ENCODE data around the gene SERGEF.

DNA sequence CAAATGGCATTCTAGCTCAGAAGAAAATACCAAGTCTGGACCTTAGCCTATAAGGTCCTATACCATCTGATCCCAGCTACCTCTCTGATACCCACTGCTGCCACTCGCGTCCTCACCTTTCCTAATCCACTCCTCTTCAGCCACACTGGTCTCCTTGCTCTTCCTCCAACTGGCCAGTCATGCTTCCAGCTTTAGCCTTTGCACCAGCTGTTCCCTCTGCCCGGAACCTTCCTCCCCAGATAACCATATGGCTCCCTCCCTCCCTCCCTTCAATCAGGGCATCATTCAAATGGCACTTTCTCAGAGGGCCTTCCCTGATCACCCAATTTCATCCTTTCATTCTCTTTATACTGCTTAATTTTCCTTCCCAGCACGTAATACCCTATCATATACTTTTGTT, 210.4 kb downstream of the SERGEF start:
- no peak for TF ChIP-seq GFI1 (CRISPR knock-in tag; IDR thresholded peaks at IDR 0.05; ENCODE audit: borderline replicate concordance)
- TF ChIP-seq TAF1 (CRISPR knock-in tag; IDR thresholded peaks at IDR 0.05): no peak
- TF ChIP-seq, protein P1, sequence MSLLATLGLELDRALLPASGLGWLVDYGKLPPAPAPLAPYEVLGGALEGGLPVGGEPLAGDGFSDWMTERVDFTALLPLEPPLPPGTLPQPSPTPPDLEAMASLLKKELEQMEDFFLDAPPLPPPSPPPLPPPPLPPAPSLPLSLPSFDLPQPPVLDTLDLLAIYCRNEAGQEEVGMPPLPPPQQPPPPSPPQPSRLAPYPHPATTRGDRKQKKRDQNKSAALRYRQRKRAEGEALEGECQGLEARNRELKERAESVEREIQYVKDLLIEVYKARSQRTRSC (CRISPR knock-in tag; IDR thresholded peaks at IDR 0.05; ENCODE audit: low read depth): no peak
- no peak for TF ChIP-seq ZNF274 (CRISPR knock-in tag; IDR thresholded peaks at IDR 0.05)
- TF ChIP-seq, protein P2, sequence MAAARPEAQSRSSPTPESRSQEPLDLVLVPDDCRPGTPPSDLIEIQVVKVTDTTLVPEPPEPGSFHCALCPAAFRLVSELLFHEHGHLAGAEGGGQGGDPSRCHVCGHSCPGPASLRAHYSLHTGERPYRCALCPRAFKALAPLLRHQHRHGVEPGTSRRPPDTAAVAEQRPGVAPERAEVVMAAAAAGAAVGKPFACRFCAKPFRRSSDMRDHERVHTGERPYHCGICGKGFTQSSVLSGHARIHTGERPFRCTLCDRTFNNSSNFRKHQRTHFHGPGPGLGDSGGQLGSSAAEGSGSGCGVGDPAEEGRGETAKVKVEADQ (CRISPR knock-in tag; IDR thresholded peaks at IDR 0.05; ENCODE audit: borderline replicate concordance): no peak
- TF ChIP-seq KMT2A (CRISPR knock-in tag; IDR thresholded peaks at IDR 0.05): no peak
- TF ChIP-seq, protein P3, sequence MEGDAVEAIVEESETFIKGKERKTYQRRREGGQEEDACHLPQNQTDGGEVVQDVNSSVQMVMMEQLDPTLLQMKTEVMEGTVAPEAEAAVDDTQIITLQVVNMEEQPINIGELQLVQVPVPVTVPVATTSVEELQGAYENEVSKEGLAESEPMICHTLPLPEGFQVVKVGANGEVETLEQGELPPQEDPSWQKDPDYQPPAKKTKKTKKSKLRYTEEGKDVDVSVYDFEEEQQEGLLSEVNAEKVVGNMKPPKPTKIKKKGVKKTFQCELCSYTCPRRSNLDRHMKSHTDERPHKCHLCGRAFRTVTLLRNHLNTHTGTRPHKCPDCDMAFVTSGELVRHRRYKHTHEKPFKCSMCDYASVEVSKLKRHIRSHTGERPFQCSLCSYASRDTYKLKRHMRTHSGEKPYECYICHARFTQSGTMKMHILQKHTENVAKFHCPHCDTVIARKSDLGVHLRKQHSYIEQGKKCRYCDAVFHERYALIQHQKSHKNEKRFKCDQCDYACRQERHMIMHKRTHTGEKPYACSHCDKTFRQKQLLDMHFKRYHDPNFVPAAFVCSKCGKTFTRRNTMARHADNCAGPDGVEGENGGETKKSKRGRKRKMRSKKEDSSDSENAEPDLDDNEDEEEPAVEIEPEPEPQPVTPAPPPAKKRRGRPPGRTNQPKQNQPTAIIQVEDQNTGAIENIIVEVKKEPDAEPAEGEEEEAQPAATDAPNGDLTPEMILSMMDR (CRISPR knock-in tag; IDR thresholded peaks at IDR 0.05): no peak
- TF ChIP-seq ARNT2 (CRISPR knock-in tag; IDR thresholded peaks at IDR 0.05; ENCODE audit: low read depth): no peak
- TF ChIP-seq, protein P4, sequence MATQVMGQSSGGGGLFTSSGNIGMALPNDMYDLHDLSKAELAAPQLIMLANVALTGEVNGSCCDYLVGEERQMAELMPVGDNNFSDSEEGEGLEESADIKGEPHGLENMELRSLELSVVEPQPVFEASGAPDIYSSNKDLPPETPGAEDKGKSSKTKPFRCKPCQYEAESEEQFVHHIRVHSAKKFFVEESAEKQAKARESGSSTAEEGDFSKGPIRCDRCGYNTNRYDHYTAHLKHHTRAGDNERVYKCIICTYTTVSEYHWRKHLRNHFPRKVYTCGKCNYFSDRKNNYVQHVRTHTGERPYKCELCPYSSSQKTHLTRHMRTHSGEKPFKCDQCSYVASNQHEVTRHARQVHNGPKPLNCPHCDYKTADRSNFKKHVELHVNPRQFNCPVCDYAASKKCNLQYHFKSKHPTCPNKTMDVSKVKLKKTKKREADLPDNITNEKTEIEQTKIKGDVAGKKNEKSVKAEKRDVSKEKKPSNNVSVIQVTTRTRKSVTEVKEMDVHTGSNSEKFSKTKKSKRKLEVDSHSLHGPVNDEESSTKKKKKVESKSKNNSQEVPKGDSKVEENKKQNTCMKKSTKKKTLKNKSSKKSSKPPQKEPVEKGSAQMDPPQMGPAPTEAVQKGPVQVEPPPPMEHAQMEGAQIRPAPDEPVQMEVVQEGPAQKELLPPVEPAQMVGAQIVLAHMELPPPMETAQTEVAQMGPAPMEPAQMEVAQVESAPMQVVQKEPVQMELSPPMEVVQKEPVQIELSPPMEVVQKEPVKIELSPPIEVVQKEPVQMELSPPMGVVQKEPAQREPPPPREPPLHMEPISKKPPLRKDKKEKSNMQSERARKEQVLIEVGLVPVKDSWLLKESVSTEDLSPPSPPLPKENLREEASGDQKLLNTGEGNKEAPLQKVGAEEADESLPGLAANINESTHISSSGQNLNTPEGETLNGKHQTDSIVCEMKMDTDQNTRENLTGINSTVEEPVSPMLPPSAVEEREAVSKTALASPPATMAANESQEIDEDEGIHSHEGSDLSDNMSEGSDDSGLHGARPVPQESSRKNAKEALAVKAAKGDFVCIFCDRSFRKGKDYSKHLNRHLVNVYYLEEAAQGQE (IDR thresholded peaks at IDR 0.05; ENCODE audit: borderline replicate concordance in 1 of 2, low read depth in 1 of 2, low read length in 2 of 2): no peak
- TF ChIP-seq ZSCAN31 (CRISPR knock-in tag; IDR thresholded peaks at IDR 0.05; ENCODE audit: low read depth): no peak
